NCI-H748 (cell line): ENCODE measurements around the gene TOGARAM2.
A peak's percentile ranks its signal among the peaks of the same experiment; 100 is the strongest.

Experiments
- DNase-seq: peaks from one replicate; lab custom pipeline; 2025; ENCODE audit not compliant: unreplicated experiment; lab: John Stamatoyannopoulos, UW

The TOGARAM2 gene

DNA sequence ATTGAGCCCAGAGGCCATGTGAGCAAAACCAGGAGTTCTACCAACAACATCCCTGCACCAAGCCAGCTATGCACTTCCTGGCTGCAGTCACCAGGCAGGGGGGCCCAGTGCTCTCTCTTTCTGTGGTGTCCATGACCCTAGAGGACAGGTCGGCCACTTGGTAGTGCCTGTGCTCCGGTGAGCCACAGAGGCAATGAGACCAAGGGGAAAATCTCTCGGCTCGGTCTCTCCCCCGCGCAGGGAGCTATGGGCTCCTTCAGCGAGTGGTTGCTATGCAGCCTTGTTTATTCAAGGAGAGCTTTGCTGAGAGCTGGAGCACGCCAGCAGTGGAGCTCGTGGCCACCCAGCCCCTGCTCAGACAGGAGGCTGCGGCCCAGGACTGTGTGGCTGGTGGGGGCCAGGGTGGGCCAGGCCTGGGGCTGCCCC lies at the start of gene TOGARAM2:
TSS of gene TOGARAM2 (plus strand) at position 283 of the 426 bp plus-strand sequence. CDS start 13,537 bp downstream, outside the sequence.
- DNase-seq: peak; percentile 27

GRCh38 chr2:28934769-28935168 lies 46.3 kb upstream of the TOGARAM2 start:
- no peak for DNase-seq

- no peak for DNase-seq
Observed at GRCh38 chr2:28941008-28941407, 40.1 kb upstream of the TOGARAM2 start.

DNA sequence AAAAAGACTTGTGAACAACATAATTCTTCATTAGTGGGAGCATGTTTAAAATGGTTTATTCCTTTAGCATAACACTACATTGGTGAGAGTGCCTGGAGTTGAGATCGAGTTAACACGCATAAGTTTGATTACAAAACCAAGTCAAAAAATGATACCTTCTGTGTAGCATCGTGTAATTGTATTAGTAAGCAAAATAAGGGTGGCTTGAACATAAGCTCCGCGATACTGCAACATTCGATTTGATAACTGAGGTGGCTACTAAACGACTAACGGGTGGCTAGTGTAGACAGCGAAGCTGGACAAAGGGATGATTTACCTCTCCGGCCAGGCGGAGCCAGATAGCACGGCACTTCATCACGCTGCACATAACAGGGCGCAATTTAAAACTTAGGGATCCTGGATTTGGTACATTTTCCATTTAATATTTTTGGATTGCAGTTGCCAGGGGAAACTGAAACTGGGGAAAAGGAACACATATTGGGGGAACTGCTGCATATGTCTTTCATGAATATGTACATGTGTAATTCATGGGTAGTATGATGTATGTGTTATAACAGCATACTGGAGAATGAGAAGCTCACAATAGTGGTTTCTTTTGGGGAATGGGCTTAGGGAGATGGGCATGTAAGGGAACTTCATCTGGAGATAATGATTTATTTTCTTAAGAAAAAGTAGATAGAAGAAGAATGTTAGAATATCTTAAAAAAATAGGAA lies 36.4 kb upstream of the TOGARAM2 start:
- no peak for DNase-seq

- DNase-seq: no peak
Observed at GRCh38 chr2:28948160-28948559, 32.9 kb upstream of the TOGARAM2 start.

DNA sequence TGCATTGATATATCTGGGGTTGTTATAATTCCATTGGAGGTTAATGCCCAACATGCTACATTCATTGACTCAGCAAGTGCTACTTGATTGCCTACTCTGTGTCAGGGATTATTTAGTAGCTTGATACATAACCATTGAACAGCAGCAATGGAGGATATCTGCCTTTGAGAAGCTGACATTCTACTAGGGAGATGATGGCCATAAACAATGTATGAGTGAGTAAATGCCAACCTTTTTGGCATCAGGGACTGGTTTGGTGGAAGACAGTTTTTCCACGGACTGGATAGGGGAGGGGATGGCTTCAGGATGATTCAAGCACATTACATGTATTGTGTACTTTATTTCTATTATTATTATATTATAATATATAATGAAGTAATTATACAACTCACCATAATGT lies 31.9 kb upstream of the TOGARAM2 start:
- no peak for DNase-seq

DNA sequence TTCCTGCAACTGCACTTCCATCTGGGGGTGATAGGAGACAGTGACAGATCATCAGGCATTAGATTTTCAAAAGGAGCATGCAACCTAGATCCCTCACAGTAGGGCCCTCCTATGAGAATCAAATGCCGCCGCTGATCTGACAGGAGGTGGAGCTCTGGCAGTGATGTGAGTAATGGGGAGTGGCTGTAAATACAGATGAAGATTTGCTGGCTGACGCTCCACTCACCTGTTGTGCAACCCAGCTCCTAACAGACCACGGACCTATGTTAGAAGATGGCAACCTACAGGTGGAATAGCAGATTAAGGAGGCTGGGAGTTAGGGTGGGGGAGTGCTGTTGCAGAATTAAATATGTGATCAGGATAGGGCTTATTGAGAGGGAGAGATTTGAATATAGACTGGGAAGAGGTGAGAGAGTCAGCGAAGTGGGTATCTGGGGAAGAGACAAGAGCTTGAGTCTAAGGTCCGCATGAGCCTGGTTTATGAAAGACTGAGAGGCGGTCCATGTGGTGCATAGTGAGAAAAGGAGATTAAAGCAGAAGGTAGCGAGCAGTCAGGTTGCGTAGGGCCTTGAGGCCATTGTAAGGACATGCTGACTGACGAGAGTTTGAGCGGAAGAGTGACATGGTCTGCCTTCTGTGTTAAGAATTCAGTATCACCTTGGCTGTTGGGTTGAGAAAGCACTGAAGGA lies 31.3 kb upstream of the TOGARAM2 start:
- DNase-seq: no peak

GRCh38 chr2:28950941-28951630 lies 30.0 kb upstream of the TOGARAM2 start:
- no peak for DNase-seq

- no peak for DNase-seq
Observed at GRCh38 chr2:28951910-28952835, 28.9 kb upstream of the TOGARAM2 start.

GRCh38 chr2:28952836-28953211 lies 28.3 kb upstream of the TOGARAM2 start:
- peak; percentile 5 for DNase-seq

- DNase-seq: no peak
Observed at GRCh38 chr2:28955467-28955866, 25.6 kb upstream of the TOGARAM2 start.

- no peak for DNase-seq
Observed at GRCh38 chr2:28956415-28956826, 24.7 kb upstream of the TOGARAM2 start.

GRCh38 chr2:28956890-28957289 lies 24.2 kb upstream of the TOGARAM2 start:
- DNase-seq: no peak

- peak; percentile 48 for DNase-seq
Observed at GRCh38 chr2:28958689-28959088, 22.4 kb upstream of the TOGARAM2 start.

DNA sequence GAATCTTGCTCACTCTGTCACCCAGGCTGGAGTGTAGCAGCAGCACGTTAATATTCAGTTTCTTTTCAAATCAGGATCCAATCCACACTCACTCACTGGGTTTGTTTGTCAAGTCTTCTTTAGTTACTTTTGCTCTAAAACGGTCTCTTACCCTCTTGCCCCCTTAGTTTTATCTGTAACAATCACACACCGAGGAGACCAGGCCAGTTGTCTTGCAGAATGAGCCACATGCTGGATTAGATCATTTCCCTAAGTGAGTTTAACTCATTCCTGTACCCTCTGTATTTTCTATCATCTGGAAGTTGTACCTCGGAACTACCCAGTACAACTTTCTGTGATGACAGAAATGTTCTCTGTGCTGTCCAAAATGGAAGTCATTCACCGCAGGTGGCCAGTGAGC lies 20.7 kb upstream of the TOGARAM2 start:
- no peak for DNase-seq

DNA sequence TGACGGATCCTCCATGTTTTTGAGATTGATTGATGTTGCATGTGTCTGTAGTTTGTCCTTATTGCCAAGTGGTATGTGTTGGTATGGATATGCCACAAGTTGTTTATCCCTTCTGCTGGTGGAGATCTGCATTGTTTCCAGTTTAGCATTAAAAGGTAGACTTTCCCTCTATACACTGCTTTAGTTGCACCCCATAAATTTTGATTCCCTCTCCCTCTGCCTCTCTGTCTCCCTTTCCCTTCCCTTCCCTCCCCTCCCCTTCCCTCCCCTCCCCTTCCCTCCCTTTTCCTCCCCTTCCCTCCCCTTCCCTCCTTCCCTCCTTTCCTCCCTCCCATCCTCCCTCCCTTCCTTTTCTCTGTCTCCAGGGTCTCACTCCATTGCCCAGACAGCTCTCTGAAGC lies 18.6 kb upstream of the TOGARAM2 start:
- DNase-seq: no peak

GRCh38 chr2:28970464-28971160 lies 10.5 kb upstream of the TOGARAM2 start:
- DNase-seq: no peak

GRCh38 chr2:28972778-28973335 lies 8.2 kb upstream of the TOGARAM2 start:
- no peak for DNase-seq

DNA sequence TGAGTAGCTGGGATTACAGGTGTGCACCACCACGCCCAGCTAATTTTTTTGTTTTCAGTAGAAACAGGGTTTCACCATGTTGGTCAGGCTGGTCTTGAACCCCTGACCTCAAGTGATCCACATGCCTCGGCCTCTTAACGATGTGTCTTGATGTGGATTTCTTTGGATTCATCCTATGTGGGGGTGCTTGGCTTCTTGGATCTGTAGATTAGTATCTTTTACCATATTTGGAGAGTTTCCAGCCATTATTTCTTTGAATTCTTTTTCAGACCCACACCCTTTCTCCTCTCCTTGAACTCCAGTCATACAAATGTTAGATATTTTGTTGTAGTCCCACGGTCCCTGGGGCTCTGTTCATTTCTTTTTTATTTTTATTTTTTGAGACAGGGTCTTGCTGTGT lies 6.8 kb upstream of the TOGARAM2 start:
- DNase-seq: no peak

DNA sequence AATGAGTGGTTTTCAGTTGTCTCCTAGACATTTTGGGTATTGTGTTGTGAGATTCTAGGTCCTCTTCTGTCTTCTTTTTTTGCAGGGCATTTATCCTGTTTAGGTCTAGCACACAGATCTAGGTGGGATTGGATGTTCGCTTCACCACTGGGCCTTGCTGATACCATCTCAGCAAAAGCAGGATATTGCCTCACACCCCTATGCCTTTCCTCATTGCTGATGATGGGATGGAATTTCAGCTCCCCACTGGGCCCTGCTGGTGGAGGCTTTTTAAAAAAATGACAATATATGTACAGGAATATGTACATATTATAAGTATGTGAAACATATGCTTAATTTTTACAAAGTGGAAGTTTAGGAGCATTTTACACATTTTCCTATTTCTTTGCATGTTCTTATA lies 5.4 kb upstream of the TOGARAM2 start:
- no peak for DNase-seq
